Effector CD8-positive, alpha-beta T cell (primary cell): ENCODE results near the gene IST1.

Experiments used
- DNase-seq: peaks from one replicate; lab custom pipeline; 2025; lab: John Stamatoyannopoulos, UW

IST1 gene

GRCh38 chr16:71919035-71919434 is 23.7 kb downstream of the IST1 start:
- no peak for DNase-seq

GRCh38 chr16:71920658-71921057 is 25.3 kb downstream of the IST1 start:
- no peak for DNase-seq

GRCh38 chr16:71923941-71924690 is 28.8 kb downstream of the IST1 start:
- no peak for DNase-seq

- DNase-seq, result no peak
Measured at GRCh38 chr16:71924710-71925109, 29.4 kb downstream of the IST1 start.

GRCh38 chr16:71927383-71927782 is 32.1 kb downstream of the IST1 start:
- DNase-seq, result no peak

- DNase-seq, result no peak
Measured at GRCh38 chr16:71927787-71928186, 32.5 kb downstream of the IST1 start.

- no peak for DNase-seq
Measured at GRCh38 chr16:71929048-71929447, 33.7 kb downstream of the IST1 start.

GRCh38 chr16:71930013-71930563 is 34.8 kb downstream of the IST1 start:
- no peak for DNase-seq

GRCh38 chr16:71931001-71931400 is 35.7 kb downstream of the IST1 start:
- DNase-seq, result no peak

- no peak for DNase-seq
Measured at GRCh38 chr16:71931599-71931998, 36.3 kb downstream of the IST1 start.

GRCh38 chr16:71933017-71933416 is 37.7 kb downstream of the IST1 start:
- DNase-seq, result no peak

GRCh38 chr16:71933913-71934695 is 38.8 kb downstream of the IST1 start:
- DNase-seq, result no peak

- no peak for DNase-seq
Measured at GRCh38 chr16:71937868-71938510, 42.7 kb downstream of the IST1 start.

GRCh38 chr16:71943887-71944286 is 48.6 kb downstream of the IST1 start:
- DNase-seq, result no peak

- DNase-seq, result no peak
Measured at GRCh38 chr16:71945616-71946015, 50.3 kb downstream of the IST1 start.

GRCh38 chr16:71952825-71953224 is 57.5 kb downstream of the IST1 start:
- DNase-seq, result no peak

GRCh38 chr16:71954180-71954579 is 58.8 kb downstream of the IST1 start:
- no peak for DNase-seq

GRCh38 chr16:71954699-71955195 is 59.4 kb downstream of the IST1 start:
- no peak for DNase-seq

GRCh38 chr16:71956486-71956885 is 61.2 kb downstream of the IST1 start:
- no peak for DNase-seq

GRCh38 chr16:71961066-71962039 is 66.0 kb downstream of the IST1 start:
- peak; percentile 61 for DNase-seq
